Measurements from ENCODE around the gene RNF208.

Gene RNF208

GRCh38 chr9:137226338-137227053 is 4.5 kb upstream of the RNF208 start:
- no peak for DNase-seq

DNA sequence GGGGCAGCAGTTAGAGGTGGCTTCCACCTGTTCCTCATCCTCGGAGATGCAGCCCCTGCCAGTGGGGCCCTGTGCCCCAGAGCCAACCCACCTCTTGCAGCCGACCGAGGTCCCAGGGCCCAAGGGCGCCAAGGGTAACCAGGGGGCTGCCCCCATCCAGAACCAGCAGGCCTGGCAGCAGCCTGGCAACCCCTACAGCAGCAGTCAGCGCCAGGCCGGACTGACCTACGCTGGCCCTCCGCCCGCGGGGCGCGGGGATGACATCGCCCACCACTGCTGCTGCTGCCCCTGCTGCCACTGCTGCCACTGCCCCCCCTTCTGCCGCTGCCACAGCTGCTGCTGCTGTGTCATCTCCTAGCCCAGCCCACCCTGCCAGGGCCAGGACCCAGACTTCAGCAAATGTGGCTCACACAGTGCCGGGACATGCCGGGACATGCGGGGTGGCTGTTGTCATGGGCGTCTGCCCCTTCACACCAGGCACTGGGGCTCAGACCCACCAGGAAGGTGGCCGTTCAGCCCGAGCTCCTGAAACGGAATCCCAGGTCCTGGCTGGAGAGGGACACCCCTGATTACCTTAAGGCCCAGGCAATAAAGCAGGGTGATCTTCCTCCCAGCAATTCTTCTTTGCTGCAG is 3.8 kb upstream of the RNF208 start:
- no peak for DNase-seq

- no peak for DNase-seq
Observed at GRCh38 chr9:137224830-137225694, 3.0 kb upstream of the RNF208 start, which contains the start of gene CYSRT1. Gene CYSRT1 (plus strand): TSS chr9:137225174. CDS start chr9:137225622, 448 bp downstream.

GRCh38 chr9:137223078-137223970 is 1.3 kb upstream of the RNF208 start:
- peak; percentile 100 for DNase-seq

DNA sequence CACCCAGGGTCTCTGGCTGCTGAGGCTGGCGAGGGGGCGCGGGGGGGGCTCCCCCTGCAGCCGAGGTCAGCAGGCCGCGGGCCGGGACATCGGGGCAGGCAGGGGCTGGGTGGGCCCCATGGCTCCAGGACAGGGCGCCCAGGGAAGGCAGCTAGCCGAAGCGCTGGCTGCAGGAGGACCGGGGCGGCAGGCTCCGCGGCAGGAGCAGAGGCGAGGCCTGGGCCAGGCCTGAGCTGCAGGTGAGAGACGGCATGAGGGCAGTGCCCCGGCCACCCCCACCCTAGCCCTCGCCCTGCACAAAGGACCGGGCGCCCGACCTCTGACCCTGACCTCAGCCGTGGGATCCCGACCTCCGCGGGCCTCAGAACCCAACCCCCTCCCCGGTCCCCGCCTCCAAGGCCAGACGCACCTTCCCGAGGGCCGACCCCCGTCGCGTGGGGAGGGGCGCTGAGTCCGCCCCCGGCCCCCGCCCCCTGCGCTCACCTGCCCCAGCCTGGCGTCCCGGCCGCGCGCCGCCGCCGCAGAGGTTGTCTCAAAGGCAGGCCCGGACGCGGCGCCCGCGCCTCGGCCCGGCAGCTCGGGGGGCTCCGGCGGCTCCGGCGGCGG is 431 bp downstream of the RNF208 start:
- no peak for DNase-seq

DNA sequence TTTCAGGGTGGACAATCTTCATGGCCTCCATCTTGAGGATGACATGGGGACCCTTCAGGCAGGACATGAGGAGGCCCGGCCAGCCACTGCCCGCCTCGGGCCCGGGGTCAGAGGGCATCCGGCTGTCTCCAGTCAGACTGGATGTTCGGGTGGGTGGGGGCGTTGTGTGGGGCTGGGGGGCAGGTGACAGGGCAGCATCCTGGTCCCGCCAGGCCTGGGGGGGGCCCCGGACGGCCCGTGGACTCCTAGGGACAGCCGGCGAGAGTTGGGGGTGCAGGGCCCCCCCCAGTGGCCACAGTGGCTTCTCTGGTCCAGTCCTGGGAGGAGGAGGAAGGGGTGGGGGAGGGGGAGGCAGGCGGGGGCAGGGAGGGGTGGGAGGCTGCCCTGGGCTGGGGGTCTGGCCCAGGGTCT is 940 bp downstream of the RNF208 start:
- DNase-seq, result no peak

DNA sequence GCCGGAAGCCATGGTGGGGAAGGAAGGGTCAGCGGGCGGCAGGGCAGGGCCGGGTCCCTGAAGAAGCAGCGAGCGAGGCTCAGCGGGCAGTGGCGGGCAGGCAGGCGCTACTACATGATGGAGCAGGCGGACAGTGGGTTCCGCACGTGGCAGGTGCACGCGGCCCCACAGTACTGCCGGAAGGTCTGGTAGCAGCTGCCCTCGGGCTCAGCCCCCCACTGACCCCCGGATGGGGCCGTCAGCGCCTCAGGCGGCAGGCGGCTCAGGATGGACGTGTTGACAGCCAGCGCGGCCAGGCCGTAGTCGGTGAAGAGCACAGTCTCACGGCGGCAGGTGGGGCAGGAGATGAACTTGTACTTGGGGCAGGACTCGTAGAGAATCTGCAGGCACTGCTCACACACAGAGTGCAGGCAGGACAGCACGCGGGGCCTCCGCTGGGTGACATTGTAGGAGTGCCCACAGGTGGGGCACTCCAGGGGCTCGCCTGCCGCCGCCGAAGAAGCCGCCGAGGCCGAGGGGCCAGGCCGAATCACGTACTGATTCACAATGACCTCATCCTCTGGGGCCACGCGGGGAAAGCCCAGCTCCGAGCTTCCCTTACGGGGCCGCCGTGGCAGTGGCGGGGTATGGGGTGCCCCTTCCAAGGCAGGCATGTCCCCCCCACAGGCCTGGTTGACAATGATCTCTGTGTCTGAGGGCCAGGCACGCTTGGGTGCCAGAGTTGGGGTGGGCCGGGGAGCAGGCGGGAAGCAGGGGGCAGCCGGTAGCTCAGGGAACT is 1.5 kb downstream of the RNF208 start:
- DNase-seq, result no peak

GRCh38 chr9:137219757-137220316 is 2.2 kb downstream of the RNF208 start:
- DNase-seq, result no peak

DNA sequence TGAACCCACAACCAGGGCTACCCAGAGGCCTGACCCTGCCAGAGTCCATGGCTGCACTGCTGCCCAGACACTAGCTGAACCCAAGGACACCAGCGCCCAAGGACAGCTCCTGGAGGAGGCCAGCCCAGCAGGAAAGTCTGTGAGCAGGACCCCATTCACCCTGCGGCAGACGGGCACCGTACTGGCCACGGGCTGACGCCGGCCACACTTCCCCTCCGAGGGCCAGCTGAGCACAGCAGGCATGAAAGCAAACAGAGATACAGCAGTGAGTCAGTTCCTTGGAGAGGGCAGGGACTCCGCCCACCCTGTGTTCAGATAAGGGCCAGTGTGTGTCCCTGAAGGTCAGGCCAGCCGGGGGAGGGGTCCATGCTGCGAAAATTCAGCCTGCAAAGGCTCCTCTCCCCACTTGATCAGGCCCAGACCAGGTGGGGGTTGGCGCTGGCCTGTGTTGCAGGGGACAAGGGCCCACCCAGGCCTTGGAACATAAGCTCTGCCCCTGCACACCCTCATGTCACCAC is 3.2 kb downstream of the RNF208 start:
- DNase-seq, result no peak

DNA sequence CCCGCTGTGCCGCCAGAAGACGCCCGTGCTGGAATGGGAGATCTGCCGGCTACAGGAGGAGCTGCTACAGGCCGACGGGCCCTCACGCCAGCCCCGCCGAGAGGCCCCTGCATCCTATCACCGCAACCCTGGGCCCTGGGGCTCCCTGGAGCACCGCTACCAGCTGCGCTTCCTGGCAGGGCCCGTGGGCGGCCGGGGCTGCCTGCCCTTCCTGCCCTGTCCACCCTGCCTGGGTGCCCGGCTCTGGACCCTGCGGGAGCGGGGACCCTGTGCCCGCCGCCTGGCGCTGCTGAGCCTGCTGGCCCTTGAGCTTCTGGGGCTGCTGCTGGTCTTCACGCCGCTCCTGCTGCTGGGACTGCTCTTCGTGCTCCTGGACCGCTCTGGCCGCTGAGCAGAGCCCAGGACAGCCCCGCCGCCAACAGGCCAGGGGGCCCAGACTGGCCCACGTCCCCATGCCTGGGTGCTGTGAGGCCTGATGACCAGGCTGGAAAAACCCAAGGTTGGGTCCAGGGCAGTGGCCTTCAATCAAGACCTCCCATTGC is 3.8 kb downstream of the RNF208 start:
- DNase-seq, result no peak

DNA sequence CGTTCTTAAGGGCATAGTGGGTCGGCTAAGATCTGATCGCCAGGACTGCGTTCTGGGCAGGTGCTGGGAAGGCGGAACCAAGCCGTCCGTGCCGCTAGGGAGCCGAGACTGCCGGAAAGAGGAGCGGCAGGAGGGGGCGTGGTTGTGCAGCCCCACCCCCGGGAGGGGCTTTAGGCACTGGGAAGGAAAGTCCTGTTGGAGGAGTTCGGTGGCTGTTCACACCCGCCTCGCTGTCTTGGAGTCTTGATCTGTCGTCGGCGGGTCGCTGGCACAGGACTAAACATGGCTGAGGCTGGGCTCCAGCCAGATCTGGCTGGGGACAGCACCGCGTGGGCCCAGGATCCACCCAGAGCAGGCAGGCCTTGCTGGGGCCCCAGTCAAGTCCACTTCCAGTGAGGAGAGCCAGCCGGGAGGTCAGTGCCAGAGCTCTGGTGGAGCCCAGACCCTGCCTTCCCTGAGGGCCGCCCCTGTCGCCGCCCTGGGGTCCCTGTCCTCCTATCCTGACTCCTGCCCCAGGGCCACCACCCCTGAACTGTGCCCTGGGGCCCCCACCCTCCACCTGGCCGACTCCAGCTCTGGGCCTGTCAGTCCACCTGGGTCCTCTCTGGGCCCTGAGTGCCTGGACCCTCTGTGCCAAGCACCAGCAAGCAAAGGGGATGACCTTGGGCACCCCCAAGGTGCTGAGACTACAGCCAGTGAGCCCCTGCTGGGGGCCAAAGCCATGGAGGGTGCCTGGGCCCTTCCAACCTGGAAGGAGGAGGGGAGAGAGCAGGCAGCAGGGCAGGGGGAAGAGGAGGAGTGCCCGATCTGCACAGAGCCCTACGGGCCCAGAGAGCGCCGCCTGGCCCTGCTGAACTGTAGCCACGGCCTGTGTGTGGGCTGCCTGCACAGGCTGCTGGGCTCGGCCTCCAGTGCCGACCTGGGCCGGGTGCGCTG is 4.5 kb downstream of the RNF208 start:
- no peak for DNase-seq

GRCh38 chr9:137216188-137216965 is 5.7 kb downstream of the RNF208 start:
- no peak for DNase-seq

- no peak for DNase-seq
Observed at GRCh38 chr9:137215196-137215986, 6.6 kb downstream of the RNF208 start.

GRCh38 chr9:137214620-137215019 is 7.4 kb downstream of the RNF208 start:
- DNase-seq, result no peak

DNA sequence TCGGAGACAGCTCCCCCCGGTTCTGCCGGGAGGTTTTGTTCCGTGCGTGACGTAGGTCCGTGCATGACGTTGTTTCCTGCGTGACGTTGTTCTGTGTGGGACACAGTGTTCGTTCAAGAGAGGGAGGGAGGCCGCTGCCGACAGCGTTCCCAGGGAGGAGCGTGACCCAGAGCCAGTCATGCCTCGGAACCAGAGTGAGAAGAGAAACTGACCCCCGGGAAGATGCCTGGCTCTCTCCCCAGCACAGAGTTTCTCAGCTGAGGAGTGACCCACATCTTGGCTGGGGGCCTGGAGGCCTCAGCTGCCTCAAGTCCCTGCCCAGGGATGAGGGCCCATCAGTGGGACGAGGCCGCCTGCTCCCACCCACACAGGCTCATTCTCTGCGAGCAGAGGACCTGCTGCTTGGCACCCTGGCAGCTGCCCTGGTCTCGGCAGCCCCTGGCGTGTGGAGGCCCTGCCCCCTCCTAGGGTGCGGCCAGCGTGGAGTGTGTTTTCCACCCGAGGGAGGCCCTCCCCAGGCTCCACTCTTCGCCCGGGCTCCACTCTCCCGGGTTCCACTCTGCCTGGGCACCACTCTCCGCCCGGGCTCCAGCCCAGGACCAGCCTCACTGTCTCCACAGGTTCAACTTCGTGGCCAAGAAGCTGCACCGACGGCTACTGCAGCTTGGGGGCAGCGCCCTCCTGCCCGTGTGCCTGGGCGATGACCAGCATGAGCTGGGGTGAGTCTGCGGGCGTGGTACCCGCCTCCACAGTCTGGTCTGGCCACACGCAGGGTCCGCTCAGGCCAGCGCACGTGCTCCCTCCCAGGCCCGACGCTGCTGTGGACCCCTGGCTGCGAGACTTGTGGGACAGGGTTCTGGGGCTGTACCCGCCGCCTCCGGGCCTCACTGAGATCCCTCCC is 8.6 kb downstream of the RNF208 start:
- no peak for DNase-seq

DNA sequence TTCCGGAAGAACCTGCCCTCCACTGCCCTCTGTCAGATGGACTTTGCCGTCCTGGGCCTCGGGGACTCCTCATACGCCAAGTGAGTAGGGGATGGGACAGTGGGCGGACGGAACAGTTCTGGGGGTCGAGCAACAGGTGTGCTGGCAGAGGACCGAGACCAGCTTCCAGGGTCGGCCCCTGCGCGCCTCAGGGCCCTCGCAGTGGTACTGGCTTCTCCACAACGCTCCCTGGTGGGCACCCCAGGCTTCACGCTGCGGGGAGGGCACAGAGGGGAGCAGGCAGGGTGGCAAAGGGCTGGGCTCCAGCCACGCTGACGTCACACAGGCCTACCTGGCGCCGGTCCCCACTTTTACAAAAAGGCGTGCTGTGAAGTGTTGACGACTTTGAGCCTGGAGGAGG is 9.5 kb downstream of the RNF208 start:
- DNase-seq, result no peak

Data from CD4-positive, alpha-beta T cell treated with Interleukin-15 for 1 hour (primary cell).